Measurements from ENCODE around the gene SLCO2B1.

GRCh38 chr11:75200531-75200930 is 49.6 kb downstream of the SLCO2B1 start:
- TF ChIP-seq YY1 (IDR thresholded peaks at IDR 0.05; ENCODE audit: low read depth, low read length) (no peak), EP300 (IDR thresholded peaks at IDR 0.05; ENCODE audit: borderline replicate concordance in 1 of 2, low read depth in 2 of 2, low read length in 2 of 2) (no peak), EZH2 (IDR thresholded peaks at IDR 0.05; ENCODE audit: low read depth, low read length, severe bottlenecking) (no peak), CTCF (IDR thresholded peaks at IDR 0.05; ENCODE audit: control extremely low read depth in 1 of 3, insufficient read depth in 1 of 3, low read depth in 1 of 3, low read length in 3 of 3) (no peak), NRF1 (IDR thresholded peaks at IDR 0.05; ENCODE audit: low read depth, low read length) (no peak), TEAD4 (IDR thresholded peaks at IDR 0.05; ENCODE audit: low read depth, low read length) (no peak), NANOG (IDR thresholded peaks at IDR 0.05; ENCODE audit: insufficient read depth, low read depth, low read length, poor library complexity, severe bottlenecking) (no peak), MAX (IDR thresholded peaks at IDR 0.05) (no peak), BRCA1 (IDR thresholded peaks at IDR 0.05; ENCODE audit: low read depth, low read length) (no peak), POLR2A (IDR thresholded peaks at IDR 0.05; ENCODE audit: control extremely low read depth in 1 of 2, low read depth in 2 of 2, low read length in 2 of 2) (no peak), TAF7 (optimal IDR thresholded peaks at IDR 0.05; ENCODE audit: borderline replicate concordance, low read depth, low read length) (no peak), POLR2AphosphoS5 (IDR thresholded peaks at IDR 0.05; ENCODE audit: low read depth, low read length) (no peak), CEBPB (IDR thresholded peaks at IDR 0.05; ENCODE audit: low read depth, low read length) (no peak), FOSL1 (IDR thresholded peaks at IDR 0.05; ENCODE audit: insufficient read depth, low read depth, low read length) (no peak)

Data from H1 (cell line).